Neutrophil (primary cell): ENCODE data around the gene SDCBP2.
"Not testable (repeated sequence)": the region's sequence is repeated elsewhere in the genome, so short reads cannot be mapped to it uniquely, and the experiment has no call there.

Source experiments
- H3K27ac ChIP-seq: fragments of 200-600 bp; sonication (generic); 2 replicates; pipeline ENCODE4 v1.5.1; 2016; ENCODE audit warnings: mild to moderate bottlenecking, moderate library complexity
- H3K27me3 ChIP-seq: fragments of 200-600 bp; sonication (generic); 2 replicates; pipeline ENCODE4 v1.6.0; 2016; ENCODE audit warnings: mild to moderate bottlenecking
- H3K36me3 ChIP-seq: fragments of 200-600 bp; sonication (generic); 2 replicates; pipeline ENCODE4 v1.5.1; 2017
- H3K4me1 ChIP-seq, 2 experiments: fragments of 200-600 bp in 1 of 2; sonication (generic) in 1 of 2; 1 replicate in 1 of 2; 2 replicates in 1 of 2; pipeline versions ENCODE4 v1.5.1 to v1.6.1; 2013 to 2016; ENCODE audit warnings: low read depth in 1 of 2, low read length in 1 of 2, mild to moderate bottlenecking in 1 of 2, moderate library complexity in 1 of 2; ENCODE audit not compliant: control insufficient read depth in 1 of 2, insufficient read depth in 1 of 2
- H3K4me3 ChIP-seq, 2 experiments: fragments of 200-600 bp in 1 of 2; sonication (generic) in 1 of 2; 1 replicate in 1 of 2; 2 replicates in 1 of 2; pipeline ENCODE4 v1.5.1; 2013 to 2016; ENCODE audit warnings: low read depth in 1 of 2, low read length in 1 of 2, mild to moderate bottlenecking in 1 of 2, moderate library complexity in 1 of 2
- H3K9me3 ChIP-seq: fragments of 200-600 bp; sonication (generic); 2 replicates; pipeline ENCODE4 v1.5.1; 2016
- CTCF ChIP-seq: fragments of 200-600 bp; sonication (generic); IDR thresholded peaks from 2 replicates; pipeline ENCODE4 v1.5.1; 2016; ENCODE audit warnings: antibody characterized with exemption

Gene SDCBP2

DNA sequence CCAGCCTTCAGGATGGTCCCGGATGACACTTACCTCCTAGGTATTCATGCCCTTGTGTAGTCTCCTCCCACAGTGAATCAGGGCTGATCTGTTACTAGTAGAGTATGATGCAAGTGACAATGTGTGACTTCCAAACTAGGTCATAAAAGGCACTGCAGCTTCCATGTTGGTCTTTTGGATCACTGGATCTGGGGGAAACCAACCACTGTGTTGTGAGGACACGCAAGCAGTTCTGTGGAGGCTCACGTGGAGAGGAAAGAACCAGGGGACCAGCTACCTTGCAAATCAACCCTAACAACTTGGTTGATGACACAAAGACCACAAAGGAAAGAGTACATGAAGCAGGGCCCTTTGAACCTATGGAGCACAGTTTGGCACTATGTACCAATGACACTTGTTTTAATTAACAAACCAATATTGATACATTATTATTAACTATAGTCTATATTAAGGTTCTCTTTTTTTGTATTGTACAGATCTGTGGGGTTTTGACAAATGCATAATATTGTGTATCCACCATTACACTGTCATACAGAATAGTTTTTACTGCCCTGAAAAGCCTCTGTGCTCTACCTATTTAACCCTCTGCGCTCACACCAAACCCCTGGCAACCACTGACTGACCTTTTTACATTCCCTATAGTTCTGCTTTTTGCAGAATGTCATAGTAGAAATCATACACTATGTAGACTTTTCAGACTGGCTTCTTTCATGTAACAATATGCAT, 16.3 kb upstream of the SDCBP2 start:
- H3K36me3 ChIP-seq: no peaks in the 10 kb centered on the region
- H3K4me3 ChIP-seq: no peak overlapping the region
- no peaks in the 10 kb centered on the region for H3K27me3 ChIP-seq
- no peak overlapping the region for H3K27ac ChIP-seq
- H3K9me3 ChIP-seq: no peaks in the 10 kb centered on the region
- H3K4me1 ChIP-seq: no peaks in the 10 kb centered on the region
- TF ChIP-seq CTCF: no peak

DNA sequence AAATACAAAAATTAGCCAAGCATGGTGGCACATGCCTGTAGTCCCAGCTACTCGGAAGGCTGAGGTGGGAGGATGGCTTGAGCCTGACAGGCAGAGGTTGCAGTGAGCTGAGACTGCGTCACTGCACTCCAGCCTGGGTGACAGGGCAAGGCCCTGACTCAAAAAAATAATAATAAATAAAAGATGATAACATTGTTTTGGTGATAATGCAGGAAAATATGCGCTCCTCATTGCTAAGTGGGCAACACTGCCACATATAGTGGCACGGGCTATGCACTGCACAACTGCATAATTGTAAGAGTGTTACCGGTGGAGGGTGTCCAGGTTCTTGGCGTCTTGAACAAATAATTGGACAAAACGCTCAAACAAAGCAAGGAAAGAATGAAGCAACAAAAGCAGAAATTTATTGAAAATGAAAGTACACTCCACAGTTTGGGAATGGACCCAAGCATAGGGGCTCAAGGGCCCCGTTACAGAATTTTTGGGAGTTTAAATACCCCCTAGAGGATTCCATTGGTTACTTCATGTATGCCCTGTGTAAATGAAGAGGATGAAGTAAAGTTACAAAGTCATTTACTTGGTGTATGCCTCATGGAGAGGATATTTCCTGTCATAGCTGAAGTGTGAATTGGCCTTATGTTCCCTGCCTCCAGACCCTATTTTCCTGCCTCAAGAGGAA, 14.6 kb upstream of the SDCBP2 start:
- H3K27me3 ChIP-seq, H3K36me3 ChIP-seq, H3K9me3 ChIP-seq, H3K4me1 ChIP-seq, H3K27ac ChIP-seq, H3K4me3 ChIP-seq: not testable (repeated sequence)

DNA sequence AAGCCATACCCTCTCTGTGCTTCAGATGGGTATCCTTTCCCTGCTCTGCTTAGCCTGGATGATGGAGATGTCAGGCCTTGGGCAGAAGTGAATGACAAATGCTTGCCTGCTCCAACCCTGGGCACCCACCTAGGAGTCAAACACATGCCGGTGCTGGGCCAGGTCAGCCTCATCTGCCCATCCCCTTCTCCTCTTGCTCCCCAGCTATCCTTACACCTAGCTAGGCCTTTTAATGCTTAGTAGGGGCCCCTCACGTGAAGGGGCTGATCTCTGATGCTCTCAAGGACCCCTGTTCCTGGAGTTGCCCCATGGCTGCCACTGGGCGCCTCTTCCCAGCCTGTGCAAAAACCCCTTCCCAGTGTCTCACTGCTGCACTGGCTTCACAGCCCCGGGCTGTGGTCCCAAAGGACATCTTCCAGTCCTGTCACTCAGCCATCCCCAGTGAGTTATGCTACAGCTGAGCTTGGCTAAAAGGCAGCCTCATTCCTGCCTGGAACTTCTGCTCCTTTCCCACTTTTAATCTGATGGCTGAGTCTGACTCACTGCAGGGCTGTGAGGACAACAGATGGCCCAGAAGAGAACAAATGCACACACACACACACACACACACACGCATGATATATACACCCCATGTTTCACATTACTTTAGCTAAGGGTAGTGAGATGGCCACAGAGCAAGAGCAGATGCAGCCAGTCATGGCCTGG, 12.8 kb upstream of the SDCBP2 start:
- no peak for TF ChIP-seq CTCF
- Histone ChIP-seq H3K27ac (no peak overlapping the region), H3K9me3 (no peaks in the 10 kb centered on the region), H3K36me3 (no peaks in the 10 kb centered on the region), H3K4me3 (no peak overlapping the region), H3K27me3 (no peaks in the 10 kb centered on the region), H3K4me1 (peaks cover 12% of the 10 kb centered on the region in 2 experiments)

DNA sequence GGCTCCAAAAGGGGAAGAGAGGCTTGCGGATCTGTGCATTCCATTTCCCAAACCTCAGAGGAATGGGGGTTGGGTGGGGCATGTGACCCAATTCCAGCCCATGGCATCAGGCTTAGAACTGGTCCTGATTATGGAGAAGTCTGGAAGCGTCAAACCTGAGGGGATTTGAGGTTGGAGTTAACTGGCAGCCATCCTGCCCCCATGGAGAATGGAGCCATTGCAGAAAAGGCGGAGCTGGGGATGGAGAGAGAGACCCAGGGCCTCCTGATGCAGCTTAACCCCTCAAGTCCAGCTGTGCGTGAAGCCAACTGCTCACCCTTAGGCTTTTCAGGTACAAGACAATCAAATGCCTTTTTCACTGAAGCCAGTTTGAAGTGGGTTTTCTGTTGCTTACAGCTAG, 9.9 kb upstream of the SDCBP2 start:
- no peak overlapping the region for H3K27ac ChIP-seq
- no peak for TF ChIP-seq CTCF
- no peaks in the 10 kb centered on the region for H3K27me3 ChIP-seq
- H3K36me3 ChIP-seq: no peaks in the 10 kb centered on the region
- H3K4me1 ChIP-seq: peaks cover 34 to 38% of the 10 kb centered on the region in 2 experiments
- no peak overlapping the region for H3K4me3 ChIP-seq
- H3K9me3 ChIP-seq: no peaks in the 10 kb centered on the region

DNA sequence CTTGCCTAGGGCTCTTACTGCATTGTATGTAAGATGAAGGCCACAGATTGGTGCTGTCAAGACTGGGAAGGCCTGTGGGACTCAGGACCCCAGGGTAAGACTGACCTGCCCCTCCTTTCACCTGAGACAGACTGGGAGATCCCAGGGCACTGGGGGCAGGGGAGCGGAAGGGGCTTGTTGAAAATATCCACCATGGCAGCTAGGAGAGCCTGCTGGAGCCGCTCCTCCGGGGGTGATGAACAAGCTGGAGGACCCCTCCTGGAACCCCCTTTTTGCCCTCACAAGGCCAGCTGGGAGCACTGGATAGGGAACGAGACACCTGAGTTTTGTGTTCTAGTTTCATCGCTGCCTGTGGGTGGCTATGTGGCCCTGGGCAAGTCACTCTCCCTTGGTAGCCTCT, 9.2 kb upstream of the SDCBP2 start:
- Histone ChIP-seq H3K4me3 (no peak overlapping the region), H3K4me1 (peaks cover 37 to 44% of the 10 kb centered on the region in 2 experiments), H3K9me3 (no peaks in the 10 kb centered on the region), H3K27ac (no peak overlapping the region), H3K36me3 (no peaks in the 10 kb centered on the region), H3K27me3 (no peaks in the 10 kb centered on the region)
- no peak for TF ChIP-seq CTCF

GRCh38 chr20:1337441-1337840, 8.5 kb upstream of the SDCBP2 start:
- H3K4me3 ChIP-seq: peak overlapping the region in 1 of 2 experiments; percentile 3
- H3K36me3 ChIP-seq: no peaks in the 10 kb centered on the region
- TF ChIP-seq CTCF: no peak
- no peaks in the 10 kb centered on the region for H3K9me3 ChIP-seq
- peak overlapping the region; percentile 65 for H3K27ac ChIP-seq
- peaks cover 41 to 50% of the 10 kb centered on the region in 2 experiments for H3K4me1 ChIP-seq
- no peaks in the 10 kb centered on the region for H3K27me3 ChIP-seq
